ENCODE measurements around the gene TPRG1L.

DNA sequence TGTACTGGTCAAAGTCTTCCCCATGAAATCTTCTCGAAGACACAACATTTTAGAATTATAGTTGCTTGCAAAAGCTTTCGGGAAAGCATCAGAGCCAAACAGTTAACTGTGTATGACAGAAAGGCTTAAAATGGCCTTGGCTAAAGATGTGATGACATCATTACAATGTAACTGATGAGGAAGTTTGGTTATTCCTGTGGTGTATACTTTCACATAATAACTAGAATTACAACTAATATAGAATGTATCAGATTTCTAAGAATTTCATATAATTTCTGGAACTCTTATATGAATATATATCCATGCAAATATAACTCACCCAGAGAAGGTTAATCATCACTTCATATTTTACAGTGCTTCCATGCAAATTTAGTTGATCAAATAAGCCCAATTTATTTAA is 35.9 kb downstream of the TPRG1L start:
- no peak for TF ChIP-seq CTCF (IDR thresholded peaks at IDR 0.05; ENCODE audit: insufficient read depth, low read length)
- TF ChIP-seq REST (IDR thresholded peaks at IDR 0.05; ENCODE audit: insufficient replicate concordance, low read depth): no peak
- no peak for TF ChIP-seq POLR2AphosphoS5 (IDR thresholded peaks at IDR 0.05; ENCODE audit: low read depth)

Measured in HL-60 (cell line).